Measurements from ENCODE around the gene CHST8. TPM values are rescaled to one million over a fixed set of nuclear protein-coding genes. Genes with fewer than 3 reads are reported as not detected.
"Not testable (repeated sequence)": the region's sequence is repeated elsewhere in the genome, so short reads cannot be mapped to it uniquely, and the experiment has no call there.

Gene CHST8
- total RNA-seq, 1 donor from 2014 or later, result not detected

- no peak for DNase-seq (ENCODE audit: low read depth)
Observed at GRCh38 chr19:33641956-33642498, 20.3 kb downstream of the CHST8 start.

GRCh38 chr19:33644284-33644836, 22.6 kb downstream of the CHST8 start:
- no peak for DNase-seq (ENCODE audit: low read depth)

- no peak for DNase-seq (ENCODE audit: low read depth)
Observed at GRCh38 chr19:33646306-33646705, 24.6 kb downstream of the CHST8 start.

GRCh38 chr19:33647146-33647545, 25.4 kb downstream of the CHST8 start:
- DNase-seq (ENCODE audit: low read depth), result no peak

DNA sequence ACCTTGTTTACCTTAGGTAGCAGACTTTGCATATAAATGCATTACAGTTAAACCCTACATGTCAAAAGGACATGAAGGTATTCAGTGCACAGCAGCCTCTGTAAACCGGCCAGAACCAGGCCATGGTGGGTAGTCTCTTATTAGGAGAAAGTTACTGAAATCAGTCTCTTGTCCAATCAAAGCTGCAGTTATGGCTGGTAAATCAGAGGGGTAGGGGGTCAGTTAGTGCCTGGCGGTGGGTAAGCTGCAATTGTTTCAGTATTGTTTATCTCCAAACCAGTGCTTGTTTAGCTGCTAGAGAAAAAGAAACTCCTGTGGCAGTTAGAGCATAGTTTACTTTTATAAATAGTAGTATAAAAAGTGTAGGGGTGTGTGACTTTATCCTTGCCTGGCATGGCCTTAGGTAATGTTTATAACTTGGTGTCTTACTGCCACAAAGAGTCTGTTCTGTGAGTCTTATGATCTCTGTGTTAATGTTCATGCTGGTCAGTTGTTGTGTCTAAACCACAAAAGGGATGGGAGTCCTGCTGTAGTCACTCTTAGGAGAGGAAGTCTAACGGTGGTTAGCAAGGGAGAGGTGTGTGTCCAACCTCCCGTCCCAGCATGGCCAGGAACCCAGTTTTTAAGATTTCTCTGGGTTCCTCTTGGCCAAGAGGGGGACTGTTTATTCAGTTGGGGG, 28.0 kb downstream of the CHST8 start:
- DNase-seq (ENCODE audit: low read depth), result no peak

DNA sequence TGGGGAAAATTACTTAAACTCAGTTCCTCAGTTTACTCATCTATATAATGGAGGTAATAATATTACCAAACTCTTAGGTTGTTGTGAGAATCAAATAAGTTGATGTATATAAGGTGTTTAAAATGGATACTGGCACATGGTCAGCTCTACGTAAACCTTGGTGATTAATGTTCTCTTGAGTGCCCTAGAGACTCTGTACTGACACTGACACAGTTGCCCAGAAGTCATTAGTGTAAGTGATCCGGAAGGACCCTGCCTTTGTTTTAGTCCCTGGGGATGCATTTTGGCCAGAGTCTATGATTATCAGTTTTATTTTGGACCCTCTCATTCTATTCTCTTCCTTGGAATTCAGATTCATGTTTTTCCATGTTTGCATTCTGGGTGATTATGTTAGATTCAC, 31.9 kb downstream of the CHST8 start:
- DNase-seq (ENCODE audit: low read depth), result no peak

DNA sequence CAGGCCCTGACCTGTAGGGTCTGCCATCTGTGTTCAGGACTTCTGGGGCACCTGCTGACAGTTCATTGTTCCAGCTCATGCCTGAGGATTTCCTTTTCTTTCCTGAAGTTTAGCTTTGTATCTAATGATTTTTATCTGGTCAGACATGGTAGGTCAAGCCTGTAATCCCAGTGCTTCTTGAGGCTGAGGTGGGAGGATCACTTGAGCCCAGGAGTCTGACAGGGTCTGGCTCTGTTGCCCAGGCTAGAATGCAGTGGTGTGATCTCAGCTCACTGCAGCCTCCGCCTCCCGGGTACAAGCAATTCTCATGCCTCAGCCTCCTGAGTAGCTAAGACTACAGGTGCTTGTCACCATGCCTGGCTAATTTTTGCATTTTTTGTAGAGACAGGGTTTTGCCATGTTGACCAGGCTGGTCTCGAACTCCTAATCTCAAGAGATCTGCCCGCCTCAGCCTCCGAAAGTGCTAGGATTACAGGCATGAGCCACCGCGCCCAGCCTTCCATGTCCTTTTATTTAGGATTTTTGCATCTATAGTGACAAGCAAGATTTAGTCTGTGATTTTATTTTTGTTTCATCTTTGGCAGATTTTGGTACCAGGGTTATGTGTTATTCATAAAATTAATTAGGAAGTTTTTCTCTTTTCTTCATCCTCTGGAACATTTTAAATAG, 33.2 kb downstream of the CHST8 start:
- no peak for DNase-seq (ENCODE audit: low read depth)

DNA sequence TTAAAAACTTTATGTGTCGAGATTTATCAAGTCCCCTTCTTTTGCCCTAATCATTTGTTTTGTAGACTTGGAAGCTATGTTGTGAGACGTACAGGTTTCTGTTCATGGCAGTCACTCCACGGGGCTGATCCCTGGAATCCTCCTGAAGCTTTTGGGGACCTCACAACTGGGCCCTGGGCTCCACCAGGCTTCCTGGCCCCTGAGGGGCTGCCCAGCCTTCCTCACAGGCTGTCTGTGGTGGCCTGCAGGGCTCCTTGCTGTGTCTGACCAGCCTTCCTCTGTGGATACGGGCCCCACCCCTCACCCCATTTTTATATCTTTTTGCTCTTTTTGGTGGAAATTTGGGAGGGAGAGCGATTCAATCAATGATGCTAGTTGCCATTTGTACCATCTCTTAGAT, 38.1 kb downstream of the CHST8 start:
- DNase-seq (ENCODE audit: low read depth), result no peak

GRCh38 chr19:33660410-33661124, 38.8 kb downstream of the CHST8 start:
- no peak for DNase-seq (ENCODE audit: low read depth)

- no peak for DNase-seq (ENCODE audit: low read depth)
Observed at GRCh38 chr19:33661336-33661735, 39.6 kb downstream of the CHST8 start.

DNA sequence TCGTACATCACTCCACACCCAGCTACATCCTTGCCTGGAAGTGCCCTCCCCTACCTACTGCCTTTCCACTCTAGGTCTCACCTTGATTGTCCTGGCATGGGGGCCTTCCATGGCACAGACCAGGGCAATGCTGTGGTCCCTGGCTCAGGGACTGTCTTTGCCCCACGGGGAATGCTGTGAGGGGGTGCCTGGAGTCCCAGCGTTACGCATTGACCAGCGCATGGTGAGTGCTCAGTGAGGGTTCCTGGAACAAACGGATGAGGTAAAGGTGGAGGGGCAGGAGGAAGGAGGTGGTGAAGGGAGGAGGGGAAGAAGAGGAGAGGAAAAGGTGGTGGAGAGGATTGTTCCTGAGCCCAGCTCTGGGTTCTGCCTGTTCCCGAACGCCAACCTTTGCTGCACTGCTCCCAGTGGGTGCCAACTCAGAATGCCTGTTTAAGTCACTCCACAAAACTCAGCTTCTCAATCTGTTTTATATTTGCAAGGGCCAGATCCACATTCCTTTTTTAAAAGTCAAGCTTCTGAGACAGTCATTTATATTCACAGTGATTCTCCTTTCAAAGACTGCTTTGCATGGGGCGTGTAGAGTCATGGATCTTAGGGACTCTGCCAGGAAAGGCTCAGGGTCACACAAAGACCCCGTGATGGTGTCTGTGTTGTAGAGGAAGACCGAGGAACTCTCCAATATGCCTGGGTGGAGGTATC, 40.8 kb downstream of the CHST8 start:
- no peak for DNase-seq (ENCODE audit: low read depth)

DNA sequence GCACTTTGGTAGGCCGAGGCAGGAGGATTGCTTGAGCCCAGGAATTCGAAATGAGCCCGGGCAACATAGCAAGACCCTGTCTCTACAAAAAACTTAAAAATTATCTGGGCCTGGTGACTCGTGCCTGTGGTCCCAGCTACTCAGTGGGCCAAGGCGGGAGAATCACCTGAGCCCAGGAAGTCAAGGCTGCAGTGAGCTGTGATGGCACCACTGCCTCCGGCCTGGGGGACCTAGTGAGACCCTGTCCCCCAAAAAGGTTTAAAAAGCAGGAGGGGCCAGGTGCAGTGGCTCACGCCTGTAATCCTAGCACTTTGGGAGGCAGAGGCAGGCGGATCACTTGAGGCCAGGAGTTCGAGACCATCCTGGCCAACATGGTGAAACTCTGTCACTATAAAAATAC, 41.6 kb downstream of the CHST8 start:
- DNase-seq (ENCODE audit: low read depth), result not testable (repeated sequence)

GRCh38 chr19:33664744-33665143, 43.0 kb downstream of the CHST8 start:
- DNase-seq (ENCODE audit: low read depth), result no peak

DNA sequence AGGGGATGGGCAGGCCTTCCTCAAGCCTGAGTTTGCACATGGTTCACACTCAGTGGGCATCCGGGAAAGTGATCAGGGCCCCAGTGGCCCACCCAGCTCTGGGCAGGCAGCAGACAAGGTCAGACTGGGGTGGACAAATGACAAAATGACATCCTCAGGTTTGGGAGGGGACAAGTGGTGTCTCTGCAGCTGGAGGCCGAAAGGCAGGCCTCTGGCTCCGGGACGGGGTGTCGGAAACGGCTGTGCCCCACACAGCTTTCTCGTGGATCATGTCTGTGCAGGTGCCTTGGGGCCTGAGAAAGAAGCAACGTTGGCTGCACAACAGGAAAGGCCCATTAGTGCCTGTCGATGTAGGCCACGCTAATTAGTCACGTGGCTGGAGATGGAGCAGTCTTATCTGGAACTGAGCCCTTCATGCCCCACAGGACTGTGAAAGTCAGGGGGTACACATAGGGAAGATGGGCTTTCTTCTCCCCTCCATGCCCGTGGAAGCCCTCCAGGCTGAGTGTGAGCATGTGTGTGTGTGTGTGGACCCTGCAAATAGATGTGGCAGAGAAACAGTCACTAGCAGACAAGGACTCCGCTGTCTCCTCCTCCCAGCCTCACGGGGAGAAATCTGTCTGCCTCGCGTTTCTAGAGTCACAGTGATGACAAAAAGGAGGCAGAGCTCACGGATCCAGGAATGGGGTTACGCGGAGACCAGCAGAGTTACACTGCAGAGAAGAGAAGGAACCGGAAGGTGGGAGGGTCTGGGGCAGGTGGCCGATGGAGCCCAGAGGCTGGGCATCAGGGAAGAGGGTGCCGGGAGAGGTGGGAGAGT, 44.2 kb downstream of the CHST8 start:
- DNase-seq (ENCODE audit: low read depth), result no peak

- DNase-seq (ENCODE audit: low read depth), result no peak
Observed at GRCh38 chr19:33667141-33667650, 45.4 kb downstream of the CHST8 start.

DNA sequence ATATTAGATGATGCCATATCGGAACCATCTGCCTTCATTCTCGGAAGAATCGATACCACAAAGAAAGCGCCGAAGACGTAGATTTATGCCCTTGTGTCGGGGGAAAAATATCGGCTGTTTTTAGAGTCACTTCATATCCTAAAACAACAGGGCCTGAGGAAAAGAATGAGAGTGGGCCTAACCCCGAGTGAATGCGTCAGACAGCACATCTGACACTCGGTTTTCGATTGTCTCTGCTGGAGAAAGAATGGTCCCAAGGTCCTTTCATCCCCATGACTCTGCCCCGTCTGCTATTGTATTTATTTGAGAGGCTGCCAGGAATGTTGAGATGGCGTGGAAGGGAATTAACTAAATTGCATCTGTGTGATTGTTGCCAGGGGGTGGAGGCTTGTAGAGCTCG, 46.1 kb downstream of the CHST8 start:
- no peak for DNase-seq (ENCODE audit: low read depth)

DNA sequence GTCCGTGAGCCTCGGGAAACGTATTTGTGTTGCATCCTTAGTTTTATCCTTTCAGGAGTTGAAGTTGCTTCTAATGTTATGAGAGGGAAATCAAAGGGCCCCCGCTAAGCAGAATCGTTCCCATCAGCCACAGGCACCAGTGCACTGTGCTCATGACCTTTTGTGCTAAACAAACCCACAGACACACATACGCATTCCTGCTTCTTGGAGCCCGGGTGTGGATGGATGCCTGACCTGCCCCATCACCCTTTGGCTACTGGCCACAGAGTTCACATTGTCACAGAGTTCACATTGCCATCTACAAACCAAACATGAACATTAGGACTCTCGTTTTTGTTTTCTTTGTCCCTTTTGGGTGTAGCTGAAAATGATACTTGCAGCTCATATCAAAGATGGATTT, 47.2 kb downstream of the CHST8 start:
- no peak for DNase-seq (ENCODE audit: low read depth)

- DNase-seq (ENCODE audit: low read depth), result no peak
Observed at GRCh38 chr19:33669376-33669775, 47.6 kb downstream of the CHST8 start.

GRCh38 chr19:33670398-33670797, 48.6 kb downstream of the CHST8 start:
- no peak for DNase-seq (ENCODE audit: low read depth)

DNA sequence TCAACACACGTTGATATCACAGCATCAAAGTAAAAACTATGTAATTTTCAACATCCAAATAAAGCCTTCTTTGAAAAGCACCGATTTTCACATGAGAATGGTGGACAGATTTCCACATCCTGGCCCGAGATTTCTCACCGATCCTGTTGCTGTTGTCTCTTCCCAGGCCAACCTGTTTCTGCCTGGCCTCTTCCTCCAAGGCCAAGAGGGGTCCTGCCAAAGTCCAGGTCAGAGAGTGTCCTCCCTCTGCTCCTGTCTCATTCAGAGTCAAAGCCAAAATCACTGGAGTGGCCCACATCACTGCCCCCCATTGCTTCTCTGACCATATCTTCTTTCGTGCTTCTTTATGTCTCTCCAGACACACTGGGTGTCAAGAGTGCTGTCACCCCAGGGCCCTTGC, 49.5 kb downstream of the CHST8 start:
- DNase-seq (ENCODE audit: low read depth), result no peak
